NT2/D1 (cell line): ENCODE results near the gene KCNQ1.

Experiments used
- DNase-seq: peaks from one replicate; pipeline ENCODE4 v3.0.0-alpha.2; 2011; ENCODE audit warnings: low read depth, low spot score
- H3K27me3 ChIP-seq: 2 replicates; pipeline ENCODE4 v1.6.0; 2011; ENCODE audit warnings: mild to moderate bottlenecking; ENCODE audit not compliant: insufficient read length, insufficient read depth
- H3K36me3 ChIP-seq: 2 replicates; pipeline ENCODE4 v1.6.1; 2011; ENCODE audit warnings: mild to moderate bottlenecking, low read length, mixed read lengths; ENCODE audit not compliant: insufficient read depth, insufficient read length
- H3K4me1 ChIP-seq: 2 replicates; pipeline ENCODE4 v1.5.1; 2011; ENCODE audit not compliant: insufficient read depth, insufficient read length
- H3K4me3 ChIP-seq: 2 replicates; pipeline ENCODE4 v1.5.1; 2011; ENCODE audit warnings: low read depth; ENCODE audit not compliant: insufficient read length
- H3K9ac ChIP-seq: 2 replicates; pipeline ENCODE4 v1.6.0; 2011; ENCODE audit warnings: low read depth; ENCODE audit not compliant: insufficient read length
- H3K9me3 ChIP-seq: 2 replicates; pipeline ENCODE4 v1.5.1; 2011; ENCODE audit warnings: mild to moderate bottlenecking, low read length; ENCODE audit not compliant: insufficient read depth
- SUZ12 ChIP-seq: IDR thresholded peaks from 2 replicates; pipeline ENCODE4 v1.6.1; 2011; ENCODE audit not compliant: insufficient read length, insufficient read depth; ENCODE audit errors: extremely low read depth
- YY1 ChIP-seq: IDR thresholded peaks from 2 replicates; pipeline ENCODE4 v1.6.1; 2011; ENCODE audit not compliant: insufficient read length, insufficient read depth
- ZNF274 ChIP-seq: IDR thresholded peaks from 2 replicates; pipeline ENCODE4 v1.6.1; 2011; ENCODE audit warnings: mild to moderate bottlenecking, low read depth, low read length

Gene KCNQ1

GRCh38 chr11:2466869-2467694 is 22.3 kb downstream of the KCNQ1 start:
- no peaks in the 10 kb centered on the region for H3K9me3 ChIP-seq
- H3K4me1 ChIP-seq, result peaks cover 16% of the 10 kb centered on the region
- H3K36me3 ChIP-seq, result no peaks in the 10 kb centered on the region
- TF ChIP-seq SUZ12 (no peak), YY1 (no peak), ZNF274 (no peak)
- H3K9ac ChIP-seq, result no peak overlapping the region
- H3K4me3 ChIP-seq, result no peak overlapping the region
- no peak for DNase-seq
- peaks cover 51% of the 10 kb centered on the region for H3K27me3 ChIP-seq

DNA sequence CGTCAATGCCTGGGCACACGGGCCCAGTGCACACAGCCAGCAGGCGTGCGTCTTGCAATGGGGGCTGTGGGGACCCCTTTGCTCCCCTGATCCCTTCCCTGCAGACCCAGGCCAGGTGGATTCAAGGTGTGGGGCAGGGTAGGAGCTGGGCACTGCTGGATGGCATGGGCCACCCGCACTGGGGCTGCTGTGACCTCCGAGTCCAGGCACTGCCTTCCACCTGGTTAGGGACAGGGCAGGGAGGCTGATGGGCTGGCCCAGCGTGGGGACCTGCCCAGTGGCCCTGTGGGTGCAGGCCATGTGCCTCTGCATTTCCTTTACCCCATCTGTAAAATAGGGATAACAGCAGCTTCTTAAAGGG is 22.9 kb downstream of the KCNQ1 start:
- H3K27me3 ChIP-seq, result peaks cover 54% of the 10 kb centered on the region
- no peak overlapping the region for H3K4me3 ChIP-seq

DNA sequence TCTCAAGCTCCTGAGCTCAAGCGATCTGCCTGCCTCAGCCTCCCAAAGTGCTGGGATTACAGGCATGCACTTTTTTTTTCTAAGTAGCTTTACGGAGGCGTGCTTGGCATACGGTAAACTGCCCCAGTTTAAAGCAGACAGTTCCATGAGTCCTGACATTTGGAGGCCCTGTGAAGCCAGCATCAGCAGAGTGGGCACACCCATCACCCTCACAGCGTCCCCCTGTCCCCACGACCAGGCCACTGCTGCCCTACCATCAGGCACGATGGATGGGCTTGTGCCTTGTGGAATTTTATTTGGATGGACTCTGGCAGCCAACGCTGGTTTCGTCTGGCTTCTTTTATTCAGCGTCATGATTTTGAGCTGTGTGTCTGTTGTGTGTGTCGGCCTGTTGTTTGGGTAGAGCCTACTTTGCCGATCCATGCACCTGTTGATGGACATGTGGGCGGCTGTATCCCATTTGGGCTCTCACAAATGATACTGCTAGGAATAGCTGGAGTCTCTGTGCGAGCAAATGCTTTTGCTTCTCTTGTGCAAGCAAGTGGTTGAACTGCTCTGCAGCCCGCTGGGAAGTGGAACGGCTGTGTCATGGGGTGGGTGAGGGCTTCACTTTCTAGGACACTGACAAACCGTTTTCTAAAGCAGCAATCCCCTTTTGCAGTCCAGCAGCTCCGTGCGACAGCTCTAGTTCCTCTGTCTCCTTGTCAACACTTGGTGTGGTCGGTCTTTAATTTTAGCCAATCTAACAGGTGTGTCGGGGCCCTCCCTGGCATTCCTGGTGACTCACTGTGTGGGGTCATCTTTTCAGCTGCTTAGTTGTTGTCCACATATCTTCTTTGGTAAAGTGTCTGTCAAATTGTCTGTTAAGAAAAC is 23.8 kb downstream of the KCNQ1 start:
- TF ChIP-seq ZNF274, result no peak
- TF ChIP-seq YY1, result no peak
- no peak for TF ChIP-seq SUZ12
- DNase-seq, result no peak

More for the DNA sequence above, 22.9 kb downstream of the KCNQ1 start:
- Histone ChIP-seq H3K4me1 (peaks cover 16% of the 10 kb centered on the region), H3K9me3 (no peaks in the 10 kb centered on the region), H3K36me3 (no peaks in the 10 kb centered on the region), H3K9ac (no peak overlapping the region)
- TF ChIP-seq SUZ12, result no peak
- TF ChIP-seq YY1, result no peak
- DNase-seq, result no peak

DNA sequence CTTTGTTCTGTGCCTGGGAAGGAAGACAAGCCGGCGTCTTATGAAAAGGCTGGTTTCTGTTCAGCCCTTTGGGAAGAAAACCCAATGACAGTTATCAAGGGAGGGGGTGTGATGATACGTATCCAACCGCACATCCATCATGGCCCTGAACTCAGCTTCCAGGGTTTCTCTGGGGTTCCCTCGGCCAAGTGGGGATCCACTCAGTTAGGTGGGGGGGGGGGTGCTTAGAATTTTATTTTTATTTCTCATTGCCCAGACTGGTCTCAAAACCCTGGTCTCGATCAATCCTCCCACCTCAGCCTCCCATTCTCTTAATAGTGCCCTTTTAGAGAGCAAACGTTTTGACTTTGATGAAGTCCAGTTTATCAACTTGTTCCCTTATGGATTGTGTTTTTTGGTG is 25.7 kb downstream of the KCNQ1 start:
- DNase-seq, result no peak
- no peak overlapping the region for H3K9ac ChIP-seq
- no peak for TF ChIP-seq ZNF274
- TF ChIP-seq YY1, result no peak
- no peak for TF ChIP-seq SUZ12
- peaks cover 12% of the 10 kb centered on the region for H3K4me1 ChIP-seq
- no peaks in the 10 kb centered on the region for H3K36me3 ChIP-seq
- H3K9me3 ChIP-seq, result no peaks in the 10 kb centered on the region
- H3K4me3 ChIP-seq, result no peak overlapping the region
- H3K27me3 ChIP-seq, result peaks cover 72% of the 10 kb centered on the region

More for the DNA sequence above, 23.8 kb downstream of the KCNQ1 start:
- no peaks in the 10 kb centered on the region for H3K9me3 ChIP-seq
- no peaks in the 10 kb centered on the region for H3K36me3 ChIP-seq
- H3K9ac ChIP-seq, result no peak overlapping the region
- peaks cover 12% of the 10 kb centered on the region for H3K4me1 ChIP-seq
- H3K4me3 ChIP-seq, result no peak overlapping the region
- peaks cover 58% of the 10 kb centered on the region for H3K27me3 ChIP-seq

- no peak overlapping the region for H3K9ac ChIP-seq
- no peak for TF ChIP-seq YY1
- TF ChIP-seq ZNF274, result no peak
- TF ChIP-seq SUZ12, result no peak
- H3K27me3 ChIP-seq, result peaks cover 65% of the 10 kb centered on the region
- H3K36me3 ChIP-seq, result no peaks in the 10 kb centered on the region
- no peak overlapping the region for H3K4me3 ChIP-seq
- peaks cover 6% of the 10 kb centered on the region for H3K4me1 ChIP-seq
- DNase-seq, result no peak
- H3K9me3 ChIP-seq, result no peaks in the 10 kb centered on the region
Measured at GRCh38 chr11:2471048-2471803, 26.4 kb downstream of the KCNQ1 start.

DNA sequence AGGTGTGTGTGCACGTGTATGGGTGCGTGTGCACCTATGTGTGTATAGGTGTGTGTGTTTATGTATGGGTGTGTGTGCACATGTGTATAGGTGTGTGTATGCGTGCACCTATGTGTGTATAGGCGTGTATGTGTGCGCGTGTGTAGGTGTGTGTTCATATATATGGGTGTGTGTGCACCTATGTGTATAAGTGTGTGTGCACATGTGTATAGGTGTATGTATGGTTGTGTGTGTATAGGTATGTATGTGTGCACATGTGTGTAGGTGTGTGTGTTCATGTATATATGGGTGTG is 26.9 kb downstream of the KCNQ1 start:
- H3K9ac ChIP-seq, result no peak overlapping the region

More for the DNA sequence above, 26.9 kb downstream of the KCNQ1 start:
- Histone ChIP-seq H3K36me3 (no peaks in the 10 kb centered on the region), H3K4me3 (no peak overlapping the region), H3K27me3 (peaks cover 60% of the 10 kb centered on the region), H3K4me1 (peaks cover 6% of the 10 kb centered on the region), H3K9me3 (peaks cover 4% of the 10 kb centered on the region; the same call in 1 of the 2 replicates)
- DNase-seq, result no peak
- TF ChIP-seq YY1 (no peak), ZNF274 (no peak), SUZ12 (no peak)
